Esophagus mucosa (tissue), 1 donor: ENCODE data around the gene BORCS5. TPM values are rescaled to one million over a fixed set of nuclear protein-coding genes. Genes with fewer than 3 reads are reported as not detected.

Experiments
- ATAC-seq: fragments of 200-7000 bp; cut with Tn5 transposase; one replicate; pipeline ENCODE4 v1.9.1; 2020
- total RNA-seq: library from RNA; stranded (reverse); gene quantifications from one replicate; pipeline ENCODE4 v1.2.4, GENCODE V29; 2023
- donor health status: DM: yes; HTN: yes; CAD: no.

BORCS5 gene
- total RNA-seq, 1 donor from 2014 or later: 17.9 TPM

GRCh38 chr12:12436831-12437345, 80.0 kb downstream of the BORCS5 start:
- ATAC-seq: no peak

GRCh38 chr12:12439636-12440035, 82.8 kb downstream of the BORCS5 start:
- ATAC-seq: peak; percentile 34

- ATAC-seq: no peak
Observed at GRCh38 chr12:12440784-12441428, 84.0 kb downstream of the BORCS5 start.

- ATAC-seq: no peak
Observed at GRCh38 chr12:12441429-12441807, 84.5 kb downstream of the BORCS5 start.

DNA sequence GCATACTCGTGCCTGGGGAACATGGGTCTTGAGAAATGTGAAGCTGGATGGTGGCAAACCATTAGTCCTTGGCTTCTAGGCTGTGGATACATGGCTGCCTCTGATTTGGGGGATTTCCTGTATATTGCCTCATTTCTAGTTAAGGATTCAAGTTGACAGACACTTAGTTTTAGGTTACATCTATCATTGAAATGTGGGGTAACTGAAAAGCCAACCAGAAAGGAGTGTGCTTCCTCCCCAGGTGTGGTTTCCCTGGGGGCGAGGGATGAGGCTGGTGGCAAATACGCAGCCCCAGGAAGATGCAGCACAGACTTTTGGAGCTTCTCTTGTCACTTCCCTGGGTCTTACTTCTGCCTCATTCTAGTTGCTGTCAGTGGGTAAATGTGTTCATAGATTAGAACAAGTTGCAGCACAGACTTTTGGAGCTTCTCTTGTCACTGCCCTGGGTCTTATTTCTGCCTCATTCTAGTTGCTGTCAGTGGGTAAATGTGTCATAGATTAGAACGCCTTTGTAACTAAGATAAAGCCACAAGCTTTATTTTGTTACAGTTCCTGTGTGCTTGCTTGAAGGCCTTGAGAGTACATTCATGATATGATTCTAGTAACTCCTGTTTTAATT, 85.1 kb downstream of the BORCS5 start:
- ATAC-seq: peak; percentile 25

- peak; percentile 30 for ATAC-seq
Observed at GRCh38 chr12:12442548-12443071, 85.7 kb downstream of the BORCS5 start.

DNA sequence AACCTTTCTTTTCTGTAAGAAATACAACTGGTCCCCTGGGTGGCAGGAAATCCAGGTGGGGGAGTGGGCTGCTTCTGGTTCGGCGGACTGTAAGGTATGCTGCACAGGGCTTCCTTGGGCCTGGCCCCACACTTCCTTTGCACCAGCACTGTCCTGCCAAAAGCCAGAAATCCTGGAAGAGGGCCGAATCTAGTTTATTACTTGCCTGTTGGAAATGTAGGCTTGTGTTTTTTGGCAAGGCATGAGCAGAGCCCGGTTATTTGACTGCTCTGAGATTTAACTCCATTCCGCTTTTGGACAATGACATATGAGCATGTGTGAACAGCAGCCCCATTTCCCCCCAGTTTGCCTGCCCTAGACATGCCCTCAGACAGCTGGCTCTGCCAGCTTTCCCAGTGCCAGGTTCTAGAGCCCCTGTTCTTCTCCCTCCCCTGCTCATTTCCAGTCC, 86.6 kb downstream of the BORCS5 start:
- peak; percentile 5 for ATAC-seq

DNA sequence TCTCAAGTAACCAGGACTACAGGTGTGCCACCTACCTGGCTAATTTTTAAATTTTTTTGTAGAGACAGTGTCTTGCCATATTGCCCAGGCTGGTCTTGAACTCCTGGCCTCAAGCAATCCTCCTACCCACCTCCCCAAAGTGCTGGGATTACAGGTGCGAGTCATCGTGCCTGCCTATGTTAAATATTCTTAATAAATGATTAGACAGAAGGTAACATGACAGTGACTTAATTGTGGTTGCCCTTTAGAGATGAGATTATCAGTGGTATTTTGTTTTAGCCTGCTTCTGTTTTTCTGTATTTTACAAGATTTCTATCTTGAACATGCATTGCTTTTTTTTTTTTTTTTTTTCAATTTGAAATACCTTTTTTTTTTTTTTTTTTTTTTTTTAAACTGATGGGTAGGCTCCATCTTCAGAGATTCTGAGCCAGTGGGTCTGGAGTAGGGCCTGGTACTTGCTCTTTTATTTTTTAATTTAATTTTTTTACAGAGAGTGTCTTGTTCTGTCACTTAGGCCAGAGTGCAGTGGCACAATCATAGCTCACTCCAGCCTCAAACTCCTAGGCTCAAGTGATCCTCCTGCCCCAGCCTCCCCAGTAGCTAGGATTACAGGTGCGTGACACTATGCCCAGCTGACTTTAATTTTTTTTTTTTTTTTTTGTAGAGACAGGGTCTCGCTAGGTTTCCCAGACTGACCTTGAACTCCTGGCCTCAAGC, 88.4 kb downstream of the BORCS5 start:
- ATAC-seq: no peak

DNA sequence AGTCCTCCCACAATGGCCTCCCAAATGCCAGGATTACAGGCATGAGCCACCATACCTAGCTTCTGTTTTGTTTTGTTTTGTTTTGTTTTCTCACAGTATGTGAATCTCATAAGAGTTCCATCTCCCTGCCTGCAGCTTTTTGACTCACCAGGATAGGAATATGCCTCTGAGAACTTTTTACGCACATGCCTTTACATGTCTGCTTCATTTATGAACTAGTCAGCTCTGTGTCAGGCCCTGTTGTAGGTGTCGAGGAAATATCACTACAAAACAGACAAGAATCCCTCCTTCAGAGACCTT, 89.0 kb downstream of the BORCS5 start:
- ATAC-seq: peak; percentile 77

DNA sequence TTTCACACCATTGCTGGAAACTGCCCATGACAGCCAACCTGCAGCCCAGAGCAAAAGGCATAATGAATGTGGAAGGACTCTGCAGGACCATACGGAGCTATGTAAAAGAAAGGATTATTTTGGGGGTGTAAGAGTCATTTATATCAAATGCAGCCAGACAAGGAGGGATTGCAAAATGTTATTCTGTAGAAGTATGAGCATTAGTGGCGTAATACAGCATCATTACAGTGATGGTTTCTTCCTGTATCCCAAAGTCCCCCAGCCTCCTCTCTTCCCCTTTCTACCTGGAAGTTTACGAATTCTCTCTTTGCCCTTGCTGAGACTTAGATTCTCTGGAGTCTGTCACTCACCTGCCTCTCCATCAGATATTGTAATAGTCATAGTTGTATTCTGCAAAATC, 89.9 kb downstream of the BORCS5 start:
- ATAC-seq: no peak

DNA sequence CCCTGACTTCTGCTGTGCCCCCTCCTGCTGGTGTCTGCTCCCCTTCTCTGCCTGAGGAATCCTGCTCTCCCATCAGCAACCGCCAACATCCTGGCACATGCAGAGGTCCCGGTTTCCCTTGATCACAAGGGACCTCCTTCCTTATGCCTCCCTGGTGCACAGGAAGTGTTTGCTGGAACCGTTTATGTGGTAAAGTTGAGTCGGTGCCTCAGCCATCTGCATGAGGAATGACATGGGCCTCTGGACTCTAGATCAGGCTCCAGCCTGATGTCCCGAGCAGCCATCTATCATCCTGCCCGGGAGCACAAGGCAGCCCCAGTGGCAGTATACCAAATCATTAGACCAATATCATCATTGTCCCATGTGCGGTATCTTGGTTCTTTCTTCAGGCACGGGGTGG, 90.4 kb downstream of the BORCS5 start:
- ATAC-seq: no peak

DNA sequence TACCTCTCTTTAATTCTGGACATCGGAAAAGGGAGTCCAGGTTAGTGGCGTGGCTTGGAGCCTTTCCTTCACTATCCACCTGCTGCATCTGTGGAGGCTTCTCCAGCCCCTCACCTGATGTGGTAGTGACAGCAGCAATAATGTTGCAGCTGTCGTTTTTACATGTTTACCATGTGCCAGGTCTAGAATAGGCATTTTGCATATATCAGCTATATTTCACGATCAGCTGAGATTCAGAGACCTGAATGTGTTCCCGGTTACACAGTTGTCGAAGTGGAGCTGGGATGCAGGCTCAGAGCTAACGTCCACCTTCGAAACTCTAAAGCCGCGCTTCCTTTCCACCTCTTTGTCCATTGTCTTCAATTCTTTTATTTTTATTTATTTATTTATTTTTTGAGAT, 91.0 kb downstream of the BORCS5 start:
- ATAC-seq: no peak

DNA sequence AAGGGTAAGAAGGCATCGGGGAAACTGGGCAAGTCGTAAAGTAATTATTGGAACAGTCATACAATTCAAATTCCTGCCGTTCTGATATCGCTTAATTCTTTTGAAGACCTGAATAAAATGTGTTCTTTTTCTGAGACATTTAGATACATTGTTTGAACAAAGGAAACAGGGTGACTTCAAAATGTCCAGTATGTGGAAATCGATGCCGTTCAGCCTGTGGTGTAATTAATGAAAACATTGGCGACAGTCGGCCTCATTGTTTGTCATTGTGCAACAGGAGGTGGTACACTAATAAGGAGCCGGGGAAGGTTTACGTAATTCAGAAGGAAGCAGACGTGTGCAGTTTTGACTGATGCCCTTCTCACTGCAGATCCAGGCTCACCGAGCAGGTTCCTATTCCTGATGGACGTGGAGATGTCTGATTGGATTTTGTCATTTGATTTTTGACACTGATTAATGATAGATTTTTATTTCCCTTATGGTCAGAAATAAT, 92.7 kb downstream of the BORCS5 start:
- peak; percentile 90 for ATAC-seq

- ATAC-seq: no peak
Observed at GRCh38 chr12:12450043-12450471, 93.2 kb downstream of the BORCS5 start.

GRCh38 chr12:12451098-12451497, 94.2 kb downstream of the BORCS5 start:
- no peak for ATAC-seq

GRCh38 chr12:12452326-12452902, 95.5 kb downstream of the BORCS5 start:
- ATAC-seq: no peak

DNA sequence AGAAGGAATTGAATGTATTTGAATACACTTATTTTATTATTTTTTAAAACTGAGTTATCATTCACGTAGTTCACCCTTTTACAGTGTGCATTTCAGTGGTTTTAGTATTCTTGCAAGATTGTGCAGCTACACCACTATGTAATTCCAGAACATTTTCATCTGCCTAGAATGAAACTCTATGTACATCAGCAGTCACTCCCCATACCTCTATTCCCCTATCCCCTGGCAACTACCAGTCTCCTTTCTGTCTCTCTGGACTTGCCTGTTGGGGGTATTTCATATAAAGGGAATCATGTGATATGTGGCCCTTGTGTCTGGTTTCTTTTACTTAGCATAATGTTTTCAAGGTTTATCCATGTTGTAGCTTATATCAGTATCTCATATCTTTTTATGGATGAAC, 96.8 kb downstream of the BORCS5 start:
- ATAC-seq: no peak

- ATAC-seq: no peak
Observed at GRCh38 chr12:12454315-12454714, 97.4 kb downstream of the BORCS5 start.

- ATAC-seq: peak; percentile 84
Observed at GRCh38 chr12:12456637-12457036, 99.8 kb downstream of the BORCS5 start.

GRCh38 chr12:12460935-12461922, 104.4 kb downstream of the BORCS5 start:
- no peak for ATAC-seq

DNA sequence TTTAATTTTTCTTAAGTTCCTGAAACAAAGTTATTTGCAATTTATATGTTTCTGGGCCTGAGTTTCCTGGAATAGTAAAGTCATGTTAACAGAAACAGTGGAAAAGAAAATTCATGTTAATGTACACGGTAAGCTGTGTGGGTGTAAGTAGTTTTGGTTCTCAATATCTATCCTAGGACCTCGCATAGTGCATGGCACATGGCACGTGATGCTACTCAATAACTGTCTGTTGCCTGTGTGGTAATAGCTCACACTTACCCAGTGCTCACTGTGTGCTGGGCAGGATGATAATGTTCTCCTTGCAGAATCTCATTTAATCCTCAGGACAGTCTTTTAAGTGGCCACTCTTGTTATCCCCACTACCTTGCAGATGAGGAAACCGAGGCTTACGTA, 105.0 kb downstream of the BORCS5 start:
- no peak for ATAC-seq

DNA sequence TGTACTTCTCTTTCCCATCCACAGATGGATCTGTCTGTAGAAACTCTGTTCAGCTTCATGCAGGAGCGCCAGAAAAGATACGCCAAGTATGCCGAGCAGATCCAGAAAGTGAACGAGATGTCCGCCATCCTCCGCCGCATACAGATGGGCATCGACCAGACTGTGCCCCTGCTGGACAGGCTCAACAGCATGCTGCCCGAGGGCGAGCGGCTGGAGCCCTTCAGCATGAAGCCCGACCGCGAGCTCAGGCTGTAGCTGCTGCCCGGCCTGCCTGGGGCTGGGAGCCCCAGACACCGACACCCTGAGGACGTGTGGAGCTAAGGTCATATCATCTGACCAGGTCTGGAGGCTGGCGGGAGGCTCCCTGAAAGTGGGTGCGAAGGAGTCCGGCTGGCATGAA, 108.6 kb downstream of the BORCS5 start:
- ATAC-seq: no peak
